HL-60 (cell line): ENCODE data around the gene GPHN.

ENCODE experiments used
- CTCF ChIP-seq: IDR thresholded peaks from one replicate; pipeline ENCODE4 v1.5.1; 2011; ENCODE audit warnings: low read length, control low read depth, inconsistent platforms; ENCODE audit not compliant: insufficient read depth
- POLR2AphosphoS5 ChIP-seq: IDR thresholded peaks from 2 replicates; pipeline ENCODE4 v1.6.1; 2012; ENCODE audit warnings: low read depth

GRCh38 chr14:67191768-67192290 lies 683.9 kb downstream of the GPHN start:
- no peak for TF ChIP-seq CTCF
- TF ChIP-seq POLR2AphosphoS5, result no peak
